Activated B cell treated with CpG ODN at 0.5 μM for 24 hours (primary cell): ENCODE results near the gene DLGAP1. TPM values are rescaled to one million over a fixed set of nuclear protein-coding genes. Genes with fewer than 3 reads are reported as not detected.
A peak's percentile ranks its signal among the peaks of the same experiment; 100 is the strongest.

Experiments
- ATAC-seq: fragments of 200-7000 bp; cut with Tn5 transposase; one replicate; pipeline ENCODE4 v1.10.0; 2021; ENCODE audit warnings: low read depth, mild to moderate bottlenecking, moderate library complexity
- CTCF ChIA-PET: fragments of 350-600 bp; sonication (Branson Sonifier 250); formaldehyde crosslinking; loops from one replicate; lab custom pipeline; 2021; ENCODE audit warnings: antibody characterized with exemption; lab: Charles Lee
- POLR2A ChIA-PET: fragments of 350-600 bp; sonication (Branson Sonifier 250); formaldehyde crosslinking; loops from one replicate; lab custom pipeline; 2021; ENCODE audit warnings: antibody characterized with exemption; lab: Charles Lee
- DNase-seq: peaks from one replicate; pipeline ENCODE4 v3.0.0; 2022
- H3K27ac Mint-ChIP-seq: one replicate; pipeline ENCODE4 v1.8.0; 2020; ENCODE audit warnings: mixed read lengths
- H3K27me3 Mint-ChIP-seq: one replicate; pipeline ENCODE4 v1.8.0; 2021; ENCODE audit warnings: mixed read lengths
- H3K36me3 Mint-ChIP-seq: one replicate; pipeline ENCODE4 v1.8.0; 2021; ENCODE audit warnings: low read depth, mixed read lengths
- H3K4me1 Mint-ChIP-seq: one replicate; pipeline ENCODE4 v1.8.0; 2021; ENCODE audit warnings: mixed read lengths
- H3K4me3 Mint-ChIP-seq: one replicate; pipeline ENCODE4 v1.8.0; 2020; ENCODE audit warnings: mild to moderate bottlenecking, mixed read lengths
- H3K9me3 Mint-ChIP-seq: one replicate; pipeline ENCODE4 v1.8.0; 2020; ENCODE audit warnings: mixed read lengths
- intact Hi-C: fragments of 100-400 bp; cut with micrococcal nuclease; formaldehyde crosslinking; loops from one replicate; pipeline ENCODE4 v1.15.1; 2024
- total RNA-seq: library from RNA; stranded (reverse); gene quantifications from 2 replicates; pipeline ENCODE4 v1.2.3, GENCODE V29; 2022
- TF ChIP-seq, protein P1 (sequence below): fragments of 200-600 bp; IDR thresholded peaks from one replicate; pipeline ENCODE4 v1.8.0; 2022; ENCODE audit warnings: antibody characterized with exemption, mild to moderate bottlenecking

DLGAP1 gene
- total RNA-seq, 1 donor from 2014 or later: 0.18 TPM

- Mint-ChIP-seq H3K27ac (no peak overlapping the region), H3K4me1 (peaks cover 18% of the 10 kb centered on the region), H3K36me3 (no peaks in the 10 kb centered on the region), H3K9me3 (peaks cover 3% of the 10 kb centered on the region), H3K4me3 (no peak overlapping the region), H3K27me3 (no peaks in the 10 kb centered on the region)
- ATAC-seq (no peak), DNase-seq (no peak)
- TF ChIP-seq, protein P1, sequence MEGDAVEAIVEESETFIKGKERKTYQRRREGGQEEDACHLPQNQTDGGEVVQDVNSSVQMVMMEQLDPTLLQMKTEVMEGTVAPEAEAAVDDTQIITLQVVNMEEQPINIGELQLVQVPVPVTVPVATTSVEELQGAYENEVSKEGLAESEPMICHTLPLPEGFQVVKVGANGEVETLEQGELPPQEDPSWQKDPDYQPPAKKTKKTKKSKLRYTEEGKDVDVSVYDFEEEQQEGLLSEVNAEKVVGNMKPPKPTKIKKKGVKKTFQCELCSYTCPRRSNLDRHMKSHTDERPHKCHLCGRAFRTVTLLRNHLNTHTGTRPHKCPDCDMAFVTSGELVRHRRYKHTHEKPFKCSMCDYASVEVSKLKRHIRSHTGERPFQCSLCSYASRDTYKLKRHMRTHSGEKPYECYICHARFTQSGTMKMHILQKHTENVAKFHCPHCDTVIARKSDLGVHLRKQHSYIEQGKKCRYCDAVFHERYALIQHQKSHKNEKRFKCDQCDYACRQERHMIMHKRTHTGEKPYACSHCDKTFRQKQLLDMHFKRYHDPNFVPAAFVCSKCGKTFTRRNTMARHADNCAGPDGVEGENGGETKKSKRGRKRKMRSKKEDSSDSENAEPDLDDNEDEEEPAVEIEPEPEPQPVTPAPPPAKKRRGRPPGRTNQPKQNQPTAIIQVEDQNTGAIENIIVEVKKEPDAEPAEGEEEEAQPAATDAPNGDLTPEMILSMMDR: no peak
- ChIA-PET POLR2A (no interaction called here), CTCF (no interaction called here)
- intact Hi-C loops: no loop called here
These were observed 926.9 kb downstream of the DLGAP1 start for GRCh38 chr18:3528231-3528630.

DNA sequence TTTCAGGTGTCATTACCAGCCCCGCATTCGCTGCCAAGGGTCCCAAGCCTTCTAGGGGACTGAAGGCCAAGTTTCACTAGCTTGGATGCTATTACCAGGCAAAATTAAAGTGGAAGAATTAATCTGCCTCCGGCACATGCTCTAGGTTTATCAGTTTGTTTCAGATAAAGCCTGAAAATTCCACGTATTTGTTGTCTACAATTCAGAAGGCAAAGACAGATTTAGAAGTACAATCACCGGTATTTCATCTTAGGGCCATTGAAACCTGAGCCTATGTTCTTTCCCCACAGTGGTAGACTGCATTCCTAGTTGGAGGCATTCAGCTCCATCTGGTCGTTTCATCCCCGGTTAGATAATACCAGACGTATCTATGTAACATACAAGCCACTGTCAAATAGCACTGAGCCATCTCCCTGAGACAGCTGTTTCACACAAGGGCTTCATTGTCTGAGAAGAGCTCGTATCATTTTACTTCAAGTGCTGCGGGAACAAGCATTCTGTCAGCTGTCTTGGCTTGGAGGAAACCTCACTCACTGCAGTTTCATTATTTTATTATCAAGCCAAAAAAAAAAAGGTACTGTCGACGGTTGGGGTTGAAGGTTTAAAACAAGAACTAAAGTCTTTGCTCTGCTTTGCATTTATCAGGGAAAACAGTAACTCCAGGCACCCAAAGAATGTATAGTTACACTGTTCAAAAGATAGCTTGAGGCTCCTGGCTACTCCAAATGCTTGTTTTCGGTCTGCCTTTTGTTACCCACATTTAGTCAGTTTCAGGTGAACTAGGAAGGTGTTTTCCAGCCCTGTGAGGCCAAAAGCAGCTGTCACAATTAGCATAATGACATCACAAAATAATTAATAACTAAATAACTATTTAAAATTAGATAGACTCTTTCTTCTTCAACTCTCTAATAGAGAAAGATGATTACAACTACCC lies 928.4 kb downstream of the DLGAP1 start:
- Mint-ChIP-seq H3K27me3 (no peaks in the 10 kb centered on the region), H3K9me3 (peaks cover 3% of the 10 kb centered on the region), H3K36me3 (no peaks in the 10 kb centered on the region), H3K4me1 (peaks cover 18% of the 10 kb centered on the region), H3K4me3 (peak overlapping the region; percentile 62), H3K27ac (peak overlapping the region; percentile 80)
- ATAC-seq: peak; percentile 17
- POLR2A ChIA-PET: interaction anchor here (0.5 to 2.3 kb wide), 7 partner anchors 33 to 245 kb away, joined by 3 to 25 read pairs (median 5); no protein-coding TSS in a partner anchor
- CTCF ChIA-PET: interaction anchor here (0.8 to 2.0 kb wide), 6 partner anchors 59 to 238 kb away, joined by 3 to 10 read pairs (median 3); no protein-coding TSS in a partner anchor
- TF ChIP-seq, protein P1: no peak
- intact Hi-C loops: loop anchor here (2.0 kb wide), 3 partner anchors 16 to 68 kb away; no protein-coding TSS in a partner anchor
- no peak for DNase-seq

DNA sequence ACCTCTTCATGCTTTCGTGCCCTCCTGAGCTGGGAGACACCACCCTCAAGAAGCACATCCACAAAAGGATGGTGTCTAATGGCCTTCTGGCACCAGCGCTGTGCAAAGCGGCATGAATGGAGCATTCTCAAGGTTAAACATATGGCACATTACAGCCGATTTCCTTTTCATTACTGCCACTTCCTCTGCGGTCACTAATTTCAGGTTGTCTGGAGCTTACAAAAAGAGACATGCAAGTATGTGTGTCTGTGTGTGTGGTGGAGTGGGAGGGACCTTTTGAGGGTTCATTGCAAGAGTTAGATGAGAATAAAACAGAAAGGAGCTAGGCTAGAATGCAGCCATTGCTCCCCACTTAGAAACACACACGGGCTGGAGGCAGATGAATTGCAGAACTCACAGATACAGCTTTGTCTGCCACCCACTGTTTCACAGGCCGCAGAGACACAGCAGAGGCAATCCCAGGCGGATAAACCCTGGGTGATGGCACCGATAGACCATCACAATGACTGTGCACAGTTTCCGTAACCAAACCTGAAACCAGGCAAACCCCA lies 929.2 kb downstream of the DLGAP1 start:
- TF ChIP-seq, protein P1: no peak
- Mint-ChIP-seq H3K36me3 (no peaks in the 10 kb centered on the region), H3K4me1 (peaks cover 18% of the 10 kb centered on the region), H3K9me3 (peaks cover 3% of the 10 kb centered on the region), H3K27me3 (no peaks in the 10 kb centered on the region), H3K4me3 (peak overlapping the region; percentile 62), H3K27ac (peak overlapping the region; percentile 20)
- intact Hi-C loops: loop anchor here (2.0 kb wide), 3 partner anchors 17 to 69 kb away; no protein-coding TSS in a partner anchor
- ChIA-PET CTCF (interaction anchor here (0.7 to 2.0 kb wide), 7 partner anchors 59 to 237 kb away, joined by 3 to 10 read pairs (median 3); no protein-coding TSS in a partner anchor), POLR2A (interaction anchor here (0.5 to 2.3 kb wide), 6 partner anchors 32 to 75 kb away, joined by 3 to 25 read pairs (median 4); no protein-coding TSS in a partner anchor)
- no peak for DNase-seq
- ATAC-seq: peak; percentile 78

- CTCF ChIA-PET: interaction anchor here (1.4 kb wide), 1 partner anchor 61 kb away, joined by 3 read pairs; no protein-coding TSS in a partner anchor
- no peak overlapping the region for H3K4me3 Mint-ChIP-seq
- peaks cover 3% of the 10 kb centered on the region for H3K9me3 Mint-ChIP-seq
- DNase-seq (no peak), ATAC-seq (no peak)
- POLR2A ChIA-PET: interaction anchor here (1.2 kb wide), 1 partner anchor 61 kb away, joined by 3 read pairs; no protein-coding TSS in a partner anchor
- no peaks in the 10 kb centered on the region for H3K36me3 Mint-ChIP-seq
- H3K27ac Mint-ChIP-seq: no peak overlapping the region
- no peaks in the 10 kb centered on the region for H3K27me3 Mint-ChIP-seq
- intact Hi-C loops: no loop called here
- TF ChIP-seq, protein P1: no peak
- peaks cover 18% of the 10 kb centered on the region for H3K4me1 Mint-ChIP-seq
These were observed 930.4 kb downstream of the DLGAP1 start for GRCh38 chr18:3524706-3525105.
